ENCODE measurements around the gene SLC34A1.

Gene SLC34A1

DNA sequence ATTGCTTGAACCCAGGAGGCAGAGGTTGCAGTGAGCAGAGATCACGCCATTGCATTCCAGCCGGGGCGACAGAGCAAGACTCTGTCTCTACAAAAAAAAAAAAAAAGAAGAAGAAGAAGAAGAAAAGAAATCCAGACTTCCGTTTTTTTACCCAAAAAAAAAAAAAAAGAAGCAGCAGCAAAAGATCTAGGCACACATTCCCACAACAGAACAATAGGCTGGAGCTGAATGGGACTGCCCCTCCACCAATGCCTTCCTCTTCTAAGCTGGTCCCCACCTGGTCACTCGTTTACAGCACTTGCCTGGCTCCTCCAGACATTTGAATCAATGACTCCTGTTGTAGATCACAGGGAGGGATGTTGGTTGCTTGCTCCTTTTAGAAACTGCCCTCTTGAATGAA lies 31.1 kb upstream of the SLC34A1 start:
- H3K27ac ChIP-seq: no peak overlapping the region
- no peak overlapping the region for H3K4me3 ChIP-seq (ENCODE audit: low read depth, low read length)
- TF ChIP-seq, protein P1, sequence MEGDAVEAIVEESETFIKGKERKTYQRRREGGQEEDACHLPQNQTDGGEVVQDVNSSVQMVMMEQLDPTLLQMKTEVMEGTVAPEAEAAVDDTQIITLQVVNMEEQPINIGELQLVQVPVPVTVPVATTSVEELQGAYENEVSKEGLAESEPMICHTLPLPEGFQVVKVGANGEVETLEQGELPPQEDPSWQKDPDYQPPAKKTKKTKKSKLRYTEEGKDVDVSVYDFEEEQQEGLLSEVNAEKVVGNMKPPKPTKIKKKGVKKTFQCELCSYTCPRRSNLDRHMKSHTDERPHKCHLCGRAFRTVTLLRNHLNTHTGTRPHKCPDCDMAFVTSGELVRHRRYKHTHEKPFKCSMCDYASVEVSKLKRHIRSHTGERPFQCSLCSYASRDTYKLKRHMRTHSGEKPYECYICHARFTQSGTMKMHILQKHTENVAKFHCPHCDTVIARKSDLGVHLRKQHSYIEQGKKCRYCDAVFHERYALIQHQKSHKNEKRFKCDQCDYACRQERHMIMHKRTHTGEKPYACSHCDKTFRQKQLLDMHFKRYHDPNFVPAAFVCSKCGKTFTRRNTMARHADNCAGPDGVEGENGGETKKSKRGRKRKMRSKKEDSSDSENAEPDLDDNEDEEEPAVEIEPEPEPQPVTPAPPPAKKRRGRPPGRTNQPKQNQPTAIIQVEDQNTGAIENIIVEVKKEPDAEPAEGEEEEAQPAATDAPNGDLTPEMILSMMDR (IDR thresholded peaks at IDR 0.05; ENCODE audit: low read depth, low read length): no peak
- DNase-seq: no peak
- no peaks in the 10 kb centered on the region for H3K9me3 ChIP-seq (ENCODE audit: severe bottlenecking)
- no peaks in the 10 kb centered on the region; the same call in 1 of the 2 replicates for H3K36me3 ChIP-seq
- no peaks in the 10 kb centered on the region for H3K27me3 ChIP-seq (ENCODE audit: insufficient read depth, low read depth, severe bottlenecking)

DNA sequence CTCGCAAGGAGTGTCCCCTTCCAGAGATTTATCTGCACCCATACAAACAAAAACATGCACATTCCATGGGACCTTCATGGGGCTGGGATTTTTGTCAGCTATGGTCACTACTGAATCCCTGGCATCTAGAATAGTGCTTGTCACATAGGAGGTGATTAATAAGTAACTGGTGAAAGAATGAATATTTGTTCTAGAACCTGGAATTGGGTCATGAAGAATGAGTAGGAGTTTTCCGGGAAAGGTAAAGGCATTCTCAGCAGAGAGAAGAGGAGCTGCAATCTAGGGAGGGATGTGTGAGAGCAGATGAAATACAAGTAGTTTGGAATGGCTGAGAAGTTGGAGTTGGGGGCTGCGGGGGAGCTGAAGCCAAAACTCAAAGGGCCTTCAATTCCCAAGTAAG lies 30.0 kb upstream of the SLC34A1 start:
- Histone ChIP-seq H3K27ac (no peak overlapping the region), H3K9me3 (ENCODE audit: severe bottlenecking) (no peaks in the 10 kb centered on the region), H3K36me3 (no peaks in the 10 kb centered on the region; the same call in 1 of the 2 replicates), H3K4me3 (ENCODE audit: low read depth, low read length) (no peak overlapping the region), H3K27me3 (ENCODE audit: insufficient read depth, low read depth, severe bottlenecking) (no peaks in the 10 kb centered on the region)
- TF ChIP-seq, protein P1 (IDR thresholded peaks at IDR 0.05; ENCODE audit: low read depth, low read length): no peak
- no peak for DNase-seq

DNA sequence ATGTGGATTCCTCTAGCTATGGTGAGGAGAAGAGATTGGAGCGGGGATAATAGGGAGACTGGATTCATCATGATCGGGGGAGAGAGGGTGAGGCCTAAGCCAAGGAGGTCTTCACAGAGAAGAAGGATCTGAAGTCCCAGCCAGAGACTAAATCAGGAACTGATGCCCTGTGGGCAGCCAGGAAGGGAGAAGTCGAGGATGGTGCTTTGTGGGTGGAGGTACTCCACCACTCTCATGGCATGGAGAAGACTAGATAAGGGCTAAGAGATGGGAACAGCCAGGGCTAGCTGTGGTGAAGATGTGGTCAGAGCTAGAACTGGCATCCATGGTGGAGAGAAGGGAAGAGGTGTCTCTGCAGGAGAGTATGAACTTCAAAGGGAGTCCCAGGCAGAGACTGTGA lies 29.5 kb upstream of the SLC34A1 start:
- no peak overlapping the region for H3K27ac ChIP-seq
- no peak for DNase-seq
- TF ChIP-seq, protein P1 (IDR thresholded peaks at IDR 0.05; ENCODE audit: low read depth, low read length): no peak
- H3K27me3 ChIP-seq (ENCODE audit: insufficient read depth, low read depth, severe bottlenecking): no peaks in the 10 kb centered on the region
- no peak overlapping the region for H3K4me3 ChIP-seq (ENCODE audit: low read depth, low read length)
- H3K36me3 ChIP-seq: no peaks in the 10 kb centered on the region
- no peaks in the 10 kb centered on the region for H3K9me3 ChIP-seq (ENCODE audit: severe bottlenecking)

DNA sequence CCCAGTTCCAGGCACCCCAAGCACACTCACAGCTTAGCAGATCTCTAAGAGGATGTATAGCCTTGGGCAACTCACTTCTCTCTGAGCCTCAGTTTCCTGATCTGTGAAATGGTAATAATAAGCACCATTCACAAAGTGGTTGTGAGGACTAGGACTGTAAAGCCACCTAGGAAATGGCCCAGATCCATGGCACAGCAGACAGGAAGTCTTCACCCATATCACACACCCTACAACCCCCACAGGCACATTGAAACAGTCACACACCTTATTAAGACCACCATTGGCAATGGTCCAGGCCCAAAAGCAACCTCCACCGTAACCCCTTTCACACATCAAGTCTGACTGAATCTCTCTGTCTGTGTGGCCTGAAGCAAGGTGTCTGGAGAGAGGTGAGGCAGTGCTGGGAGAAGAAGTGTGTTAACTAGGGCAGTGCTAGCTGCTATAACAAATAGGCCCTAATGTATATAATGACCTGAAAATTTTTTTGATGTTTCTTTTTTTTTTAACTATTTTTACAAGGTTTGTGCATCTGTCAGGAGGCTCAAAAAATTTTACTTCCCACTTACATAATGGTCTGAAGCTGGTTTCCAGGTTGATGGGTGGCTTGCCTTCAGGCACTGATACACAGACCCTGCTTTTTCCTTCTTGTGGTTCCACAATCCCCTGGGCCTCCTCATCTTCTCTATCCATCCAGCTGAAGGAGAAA lies 28.9 kb upstream of the SLC34A1 start:
- H3K27me3 ChIP-seq (ENCODE audit: insufficient read depth, low read depth, severe bottlenecking): no peaks in the 10 kb centered on the region
- no peak overlapping the region for H3K4me3 ChIP-seq (ENCODE audit: low read depth, low read length)
- no peaks in the 10 kb centered on the region for H3K36me3 ChIP-seq
- TF ChIP-seq, protein P1 (IDR thresholded peaks at IDR 0.05; ENCODE audit: low read depth, low read length): no peak
- no peaks in the 10 kb centered on the region for H3K9me3 ChIP-seq (ENCODE audit: severe bottlenecking)
- no peak overlapping the region for H3K27ac ChIP-seq
- no peak for DNase-seq

DNA sequence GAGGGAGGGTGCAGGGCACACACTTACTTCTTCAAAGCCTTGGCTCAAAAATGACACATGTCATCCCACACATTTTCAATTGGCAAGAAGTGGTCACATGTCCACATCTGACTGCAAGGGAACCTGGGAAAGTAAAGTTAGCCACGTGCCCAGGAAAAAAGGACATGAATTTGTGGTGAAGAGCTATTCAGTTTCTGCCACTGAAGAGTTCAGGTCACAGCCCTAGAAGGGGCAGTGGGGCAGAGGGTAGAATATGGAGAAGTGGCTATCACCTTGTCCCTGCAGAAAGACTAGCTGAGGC lies 28.4 kb upstream of the SLC34A1 start:
- Histone ChIP-seq H3K36me3 (no peaks in the 10 kb centered on the region), H3K4me3 (ENCODE audit: low read depth, low read length) (no peak overlapping the region), H3K27ac (no peak overlapping the region), H3K9me3 (ENCODE audit: severe bottlenecking) (no peaks in the 10 kb centered on the region), H3K27me3 (ENCODE audit: insufficient read depth, low read depth, severe bottlenecking) (no peaks in the 10 kb centered on the region)
- TF ChIP-seq, protein P1 (IDR thresholded peaks at IDR 0.05; ENCODE audit: low read depth, low read length): no peak
- DNase-seq: no peak

DNA sequence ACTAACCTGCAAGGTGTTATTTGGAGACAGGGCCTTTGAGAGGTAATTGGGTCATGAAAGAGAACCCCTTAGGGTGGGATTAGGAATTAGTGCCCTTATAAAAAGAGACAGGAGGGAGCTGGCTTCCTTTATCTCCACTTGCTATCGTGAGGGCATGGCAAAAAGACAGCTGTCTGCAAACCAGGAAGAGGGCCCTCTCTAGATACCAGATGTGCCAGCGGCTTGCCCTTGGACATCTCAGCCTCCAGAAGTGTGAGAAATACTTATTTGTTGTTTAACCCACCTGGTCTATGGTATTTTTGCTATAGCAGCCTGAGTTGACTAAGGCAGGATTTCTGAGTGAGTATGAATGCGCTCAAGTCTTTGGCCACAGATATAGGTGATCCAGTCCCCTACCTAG lies 27.5 kb upstream of the SLC34A1 start:
- no peak for DNase-seq
- Histone ChIP-seq H3K27ac (no peak overlapping the region), H3K36me3 (no peaks in the 10 kb centered on the region), H3K27me3 (ENCODE audit: insufficient read depth, low read depth, severe bottlenecking) (no peaks in the 10 kb centered on the region), H3K9me3 (ENCODE audit: severe bottlenecking) (no peaks in the 10 kb centered on the region), H3K4me3 (ENCODE audit: low read depth, low read length) (no peak overlapping the region)
- TF ChIP-seq, protein P1 (IDR thresholded peaks at IDR 0.05; ENCODE audit: low read depth, low read length): no peak
